Left lung (tissue), 10 donors: ENCODE measurements around the gene TEAD1. TPM values are rescaled to one million over a fixed set of nuclear protein-coding genes. Genes with fewer than 3 reads are reported as not detected.
A peak's percentile ranks its signal among the peaks of the same experiment; 100 is the strongest.

Source experiments
- ATAC-seq: fragments of 200-7000 bp; cut with Tn5 transposase; one replicate; pipeline ENCODE4 v1.9.1; 2020; ENCODE audit warnings: moderate library complexity
- DNase-seq, 4 donors: peaks; one replicate each; pipeline ENCODE4 v3.0.0-alpha.2; 2013 to 2020
- H3K27ac ChIP-seq, 2 donors: fragments of 200-600 bp; sonication (generic) in 1 of 2; one replicate each; pipeline versions ENCODE4 v1.5.0 to v1.8.0; 2020 to 2021
- H3K27me3 ChIP-seq, 2 donors: fragments of 200-600 bp; sonication (generic) in 1 of 2; one replicate each; pipeline versions ENCODE4 v1.5.0 to v1.8.0; 2020 to 2021
- H3K36me3 ChIP-seq, 2 donors: fragments of 200-600 bp; sonication (generic) in 1 of 2; one replicate each; pipeline versions ENCODE4 v1.5.0 to v1.8.0; 2020 to 2021
- H3K4me1 ChIP-seq, 2 donors: fragments of 200-600 bp; one replicate each; pipeline ENCODE4 v1.8.0; 2021
- H3K4me3 ChIP-seq, 2 donors: fragments of 200-600 bp; sonication (generic) in 1 of 2; one replicate each; pipeline versions ENCODE4 v1.5.0 to v1.8.0; 2020 to 2021; ENCODE audit warnings: mild to moderate bottlenecking in 1 of 2
- H3K9me3 ChIP-seq, 2 donors: fragments of 200-600 bp; sonication (generic) in 1 of 2; one replicate each; pipeline versions ENCODE4 v1.5.0 to v1.8.0; 2020 to 2021
- CTCF ChIP-seq, 2 donors: fragments of 200-600 bp; sonication (generic) in 1 of 2; IDR thresholded peaks; one replicate each; pipeline versions ENCODE4 v1.5.0 to v1.8.0; 2021; ENCODE audit warnings: antibody characterized with exemption in 2 of 2
- intact Hi-C, 2 donors: fragments of 100-400 bp; cut with DNase I; formaldehyde crosslinking; loops; one replicate each; pipeline versions ENCODE4 v1.11.2 to v1.14.2; 2022
- polyA plus RNA-seq, 6 donors: library from polyadenylated mRNA; unstranded; fragments of 120-200 nt; gene quantifications; one replicate each; pipeline ENCODE4 v1.2.1, GENCODE V29; 2013; ENCODE audit not compliant: insufficient read length in 6 of 6
- total RNA-seq, 2 donors: library from RNA; stranded (reverse); fragmentation: NEBNext Ultra II Directional; extraction: Animal tissue kit (Norgen Biotek cat#: 25700); gene quantifications; one replicate each; pipeline ENCODE4 v1.2.1, GENCODE V29; 2021
- donor health status: DM: no; HTN: yes; CAD: no.
- donor health status: DM: no; HTN: no; CAD: no.

The TEAD1 gene
- total and polyA plus RNA-seq, 8 donors, result 58.1 to 106 (median 86.9) TPM

- Histone ChIP-seq H3K27me3 (no peaks in the 10 kb centered on the region), H3K36me3 (no peaks in the 10 kb centered on the region), H3K4me3 (no peak overlapping the region), H3K27ac (no peak overlapping the region), H3K4me1 (no peaks in the 10 kb centered on the region), H3K9me3 (no peaks in the 10 kb centered on the region)
- intact Hi-C loops, result loop anchor here in 1 of 2 donors (10.0 kb wide), 1 partner anchor 170 kb away; no protein-coding TSS in a partner anchor
- ATAC-seq, result no peak
- TF ChIP-seq CTCF (IDR thresholded peaks at IDR 0.05), result no peak
- no peak for DNase-seq
These were observed 301.0 kb downstream of the TEAD1 start for GRCh38 chr11:12975195-12975594.

- no peaks in the 10 kb centered on the region for H3K4me1 ChIP-seq
- H3K9me3 ChIP-seq, result no peaks in the 10 kb centered on the region
- no peaks in the 10 kb centered on the region for H3K27me3 ChIP-seq
- no peak for DNase-seq
- H3K36me3 ChIP-seq, result no peaks in the 10 kb centered on the region
- no peak for ATAC-seq
- H3K4me3 ChIP-seq, result no peak overlapping the region
- intact Hi-C loops, result loop anchor here in 1 of 2 donors (10.0 kb wide), 1 partner anchor 165 kb away; no protein-coding TSS in a partner anchor
- TF ChIP-seq CTCF (IDR thresholded peaks at IDR 0.05), result no peak
- no peak overlapping the region for H3K27ac ChIP-seq
These were observed 305.9 kb downstream of the TEAD1 start for GRCh38 chr11:12979928-12980689.

GRCh38 chr11:12981676-12982522 lies 307.7 kb downstream of the TEAD1 start:
- Histone ChIP-seq H3K27ac (no peak overlapping the region), H3K9me3 (no peaks in the 10 kb centered on the region), H3K36me3 (no peaks in the 10 kb centered on the region), H3K4me1 (no peaks in the 10 kb centered on the region), H3K27me3 (no peaks in the 10 kb centered on the region), H3K4me3 (no peak overlapping the region)
- intact Hi-C loops, result no loop called here
- TF ChIP-seq CTCF (IDR thresholded peaks at IDR 0.05), result no peak
- DNase-seq (no peak), ATAC-seq (peak; percentile 33)

GRCh38 chr11:12983336-12983735 lies 309.1 kb downstream of the TEAD1 start:
- no peak for ATAC-seq
- intact Hi-C loops, result no loop called here
- H3K9me3 ChIP-seq, result no peaks in the 10 kb centered on the region
- TF ChIP-seq CTCF (IDR thresholded peaks at IDR 0.05), result no peak
- H3K27me3 ChIP-seq, result no peaks in the 10 kb centered on the region
- H3K36me3 ChIP-seq, result no peaks in the 10 kb centered on the region
- no peak for DNase-seq
- H3K27ac ChIP-seq, result no peak overlapping the region
- no peak overlapping the region for H3K4me3 ChIP-seq
- no peaks in the 10 kb centered on the region for H3K4me1 ChIP-seq
